NK-92 treated with Interleukin-12 subunit alpha and Interleukin-12 subunit beta, amount 100 ng/mL, for 24 hours (cell line): Measurements from ENCODE around the gene SEC23IP.
A peak's percentile ranks its signal among the peaks of the same experiment; 100 is the strongest.
"Not testable (repeated sequence)": the region's sequence is repeated elsewhere in the genome, so short reads cannot be mapped to it uniquely, and the experiment has no call there.

Source experiments
- DNase-seq: peaks from one replicate; lab custom pipeline; 2025; lab: John Stamatoyannopoulos, UW

Gene SEC23IP

GRCh38 chr10:119892188-119893065 is at the start of gene SEC23IP:
Gene SEC23IP (plus strand): TSS chr10:119892730. CDS start chr10:119892783, 53 bp downstream.
- DNase-seq = peak; percentile 87

- no peak for DNase-seq
Measured at GRCh38 chr10:119845656-119846055, 46.9 kb upstream of the SEC23IP start.

DNA sequence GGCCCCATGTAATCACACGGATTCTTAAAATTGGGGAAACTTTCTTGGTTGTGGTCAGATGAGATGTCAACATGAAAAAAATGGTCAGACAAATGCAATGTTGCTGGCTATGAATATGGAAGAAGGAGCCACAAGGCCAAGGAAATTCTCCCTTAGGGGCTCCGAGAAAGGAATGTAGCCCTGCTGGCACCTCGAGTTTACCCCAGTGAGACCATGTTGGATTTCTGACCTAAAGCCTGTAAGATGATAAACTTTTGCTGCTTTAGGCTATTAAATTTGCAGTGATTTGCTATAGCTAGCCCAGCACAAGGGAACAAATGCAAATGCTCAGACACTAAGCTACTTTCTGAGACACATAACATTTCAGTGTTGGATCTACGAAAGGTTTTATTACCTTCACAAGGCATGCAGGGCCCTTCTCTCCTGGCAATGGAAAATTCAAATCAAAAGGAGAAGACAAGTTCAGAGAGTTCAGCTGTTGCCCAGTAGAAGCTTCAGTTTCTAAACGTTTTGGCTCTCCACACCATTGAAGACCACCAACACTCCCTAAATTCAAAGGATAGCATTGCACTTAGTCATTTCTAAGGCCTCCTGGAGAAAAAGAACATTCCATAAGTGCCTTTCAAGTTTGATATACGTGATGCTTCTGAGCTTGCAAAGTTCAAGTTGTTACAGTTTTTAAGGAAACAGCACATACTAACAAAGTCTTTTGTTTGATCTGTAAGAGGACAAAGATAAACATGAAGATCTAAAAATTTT is 43.3 kb upstream of the SEC23IP start:
- DNase-seq = no peak

DNA sequence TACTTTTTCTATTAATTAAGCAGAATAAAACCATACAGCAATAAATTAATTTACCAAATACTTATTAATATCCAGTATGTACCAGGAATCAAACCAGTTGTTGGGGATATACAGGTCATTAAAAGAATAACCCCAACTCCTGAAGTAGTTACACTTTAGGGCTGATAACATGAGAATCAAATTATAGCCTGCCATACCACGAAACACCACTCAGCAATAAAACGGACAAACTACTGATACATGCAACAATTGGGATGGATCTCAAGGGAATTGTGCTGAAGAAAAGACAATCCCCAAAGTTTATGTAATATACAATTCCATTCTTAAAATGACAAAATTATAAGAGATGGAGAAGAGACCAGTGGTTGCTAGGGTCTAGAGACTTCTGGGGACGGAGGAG is 42.6 kb upstream of the SEC23IP start:
- DNase-seq = no peak

DNA sequence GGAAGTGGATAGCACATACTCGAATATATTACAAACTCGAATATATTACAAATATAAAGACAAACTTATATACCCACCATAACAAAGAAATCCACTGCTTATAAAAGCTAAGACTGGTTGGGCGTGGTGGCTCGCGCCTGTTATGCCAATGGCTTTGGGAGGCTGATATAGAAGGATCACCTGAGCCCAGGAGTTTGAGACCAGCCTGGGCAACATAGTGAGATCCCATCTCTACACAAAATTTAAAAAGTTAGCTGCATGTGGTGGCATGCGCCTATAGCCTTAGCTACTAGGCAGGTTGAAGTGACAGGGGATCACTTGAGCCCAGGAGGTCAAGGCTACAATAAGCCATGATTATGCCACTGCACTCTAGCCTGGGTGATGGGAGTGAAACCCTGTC is 40.3 kb upstream of the SEC23IP start:
- no peak for DNase-seq

DNA sequence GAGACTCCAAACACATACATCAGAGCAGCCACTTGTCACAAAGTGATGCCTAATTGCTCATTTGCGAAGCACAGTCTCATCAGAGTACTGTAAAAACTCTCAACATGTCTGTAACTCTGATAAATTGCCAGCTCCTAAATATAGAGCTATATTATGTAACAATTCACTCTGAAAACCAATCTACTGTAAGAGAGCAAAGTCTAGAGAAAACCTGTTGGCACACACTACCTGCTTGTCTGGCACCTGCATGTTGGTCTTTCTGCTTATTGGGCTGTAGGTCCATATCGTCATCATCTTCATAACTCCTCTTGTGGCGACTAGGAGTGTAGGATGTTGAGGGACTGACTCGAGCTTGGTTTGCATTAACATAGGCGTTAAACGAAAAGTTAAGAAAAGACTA is 39.7 kb upstream of the SEC23IP start:
- no peak for DNase-seq

DNA sequence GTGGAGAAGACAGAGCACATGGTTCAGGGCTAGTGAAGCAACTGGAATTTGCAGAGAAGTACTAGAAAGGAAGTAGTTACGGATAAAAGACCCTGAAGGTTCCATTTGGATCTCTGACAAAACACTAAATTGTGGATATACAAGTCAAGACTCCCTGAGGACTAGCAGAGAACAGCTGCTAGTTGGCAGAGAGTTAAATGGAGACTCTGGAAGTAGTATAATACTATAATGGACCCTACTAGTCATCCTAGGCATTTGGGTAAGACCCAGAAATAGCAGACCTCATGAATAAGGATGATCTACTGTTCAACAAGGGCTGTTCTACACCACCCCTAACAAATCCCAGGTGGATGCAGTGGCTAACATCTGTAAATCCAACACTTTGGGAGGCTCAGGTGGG is 39.0 kb upstream of the SEC23IP start:
- DNase-seq = no peak

DNA sequence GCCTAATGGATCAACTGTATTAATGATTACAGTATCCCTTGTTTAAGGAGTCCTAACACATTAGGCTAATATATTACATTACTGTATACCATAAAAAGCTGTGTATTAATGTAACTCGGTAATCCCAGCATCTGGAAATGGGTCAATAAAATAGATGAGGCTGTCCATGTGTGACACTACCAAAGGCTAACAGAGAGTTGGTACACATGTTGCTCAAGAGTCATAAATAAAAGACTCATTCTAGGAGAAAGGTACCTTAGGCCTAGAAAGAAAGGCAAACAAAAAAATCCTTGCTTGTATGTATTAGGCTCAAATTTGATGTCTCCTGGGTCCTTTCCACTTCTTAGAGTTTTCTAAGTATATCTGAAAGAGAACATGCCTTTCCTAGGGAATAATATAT is 34.5 kb upstream of the SEC23IP start:
- DNase-seq = no peak

DNA sequence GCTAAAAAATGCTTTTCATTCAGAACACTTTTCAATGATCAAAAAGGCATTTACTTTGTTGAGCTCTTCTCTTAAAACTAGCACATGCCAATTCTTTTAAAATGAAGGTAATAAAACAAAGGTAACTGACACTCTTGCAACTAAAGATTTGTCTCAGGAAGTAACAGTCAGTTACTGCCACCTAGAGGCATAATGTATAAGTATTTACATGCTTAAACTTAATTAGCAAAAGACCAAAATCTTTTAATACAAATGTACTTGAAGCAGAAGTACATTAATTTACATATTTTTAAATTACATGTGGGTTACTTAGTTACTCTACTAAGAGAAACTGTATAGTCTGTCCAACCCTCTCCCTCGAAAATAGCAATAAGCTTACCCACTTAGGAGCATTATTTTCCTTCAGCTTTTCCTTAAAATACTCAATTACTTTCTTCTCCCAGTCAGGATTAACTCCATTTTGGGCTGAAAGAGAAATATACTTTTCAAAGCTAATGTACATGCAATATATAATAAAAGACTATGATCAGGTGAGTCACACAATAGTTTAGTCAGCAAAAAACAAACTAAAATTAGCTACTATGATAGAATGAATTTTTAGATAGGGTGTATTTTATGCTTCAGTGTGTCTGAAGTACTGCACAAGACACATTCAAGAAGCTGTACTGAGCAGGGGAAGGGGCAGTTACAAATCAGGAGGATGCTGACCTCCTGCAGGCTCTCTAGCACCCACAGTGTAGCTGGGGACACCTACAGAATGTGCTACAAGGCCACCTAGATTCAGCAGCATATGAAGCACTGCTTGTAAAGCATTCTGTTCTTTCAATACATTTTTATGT is 32.9 kb upstream of the SEC23IP start:
- DNase-seq = no peak

DNA sequence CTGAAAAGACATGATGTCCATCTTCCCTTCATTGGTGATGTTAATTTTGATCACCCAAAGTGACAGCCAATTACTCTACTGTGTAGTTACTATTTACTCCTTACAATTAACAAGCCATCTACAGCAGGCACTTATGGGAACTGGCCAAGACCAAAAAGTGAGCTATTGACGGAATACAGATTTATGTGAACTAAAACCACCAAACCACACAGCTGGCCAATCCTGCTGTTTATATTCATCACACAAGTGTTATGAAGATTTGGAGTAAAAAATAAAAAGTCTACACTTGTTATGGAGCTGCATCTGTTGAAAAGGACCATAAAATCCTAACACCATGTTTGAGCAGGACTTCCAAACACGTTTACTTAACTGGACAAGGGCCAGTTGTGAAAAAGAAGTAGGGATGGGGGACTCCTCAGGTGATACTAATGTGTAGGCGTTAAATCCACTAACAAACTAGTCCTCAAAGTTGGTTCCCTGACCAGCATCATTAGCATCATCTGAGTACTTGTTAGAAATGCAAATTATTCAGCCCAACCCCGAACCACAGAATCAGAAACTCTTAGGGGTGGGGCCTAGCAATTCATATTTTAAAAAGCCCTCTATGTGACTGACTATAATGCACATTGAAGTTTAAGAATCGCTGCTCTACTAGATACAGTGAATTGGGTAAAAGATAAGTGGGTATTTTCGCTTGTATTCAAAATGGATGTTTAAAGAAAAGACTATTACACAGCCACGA is 31.5 kb upstream of the SEC23IP start:
- no peak for DNase-seq

DNA sequence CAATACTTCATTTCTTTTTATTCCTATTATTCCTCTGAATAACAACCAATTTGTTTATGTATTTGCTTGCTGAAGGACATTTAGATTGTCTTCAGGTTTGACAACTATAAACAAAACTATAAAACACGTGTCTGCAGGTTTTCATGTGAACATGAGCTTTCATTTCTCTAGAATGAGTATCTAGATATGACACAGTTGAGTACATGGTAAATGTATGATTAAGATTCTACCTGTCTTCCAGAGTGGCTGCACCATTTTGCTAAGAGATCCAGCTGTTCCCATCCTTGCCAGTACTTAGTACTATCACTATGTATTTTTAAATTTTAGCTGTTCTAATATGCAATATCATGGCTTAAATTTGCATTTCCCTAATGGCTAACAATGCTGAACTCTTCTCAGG is 30.0 kb upstream of the SEC23IP start:
- no peak for DNase-seq

DNA sequence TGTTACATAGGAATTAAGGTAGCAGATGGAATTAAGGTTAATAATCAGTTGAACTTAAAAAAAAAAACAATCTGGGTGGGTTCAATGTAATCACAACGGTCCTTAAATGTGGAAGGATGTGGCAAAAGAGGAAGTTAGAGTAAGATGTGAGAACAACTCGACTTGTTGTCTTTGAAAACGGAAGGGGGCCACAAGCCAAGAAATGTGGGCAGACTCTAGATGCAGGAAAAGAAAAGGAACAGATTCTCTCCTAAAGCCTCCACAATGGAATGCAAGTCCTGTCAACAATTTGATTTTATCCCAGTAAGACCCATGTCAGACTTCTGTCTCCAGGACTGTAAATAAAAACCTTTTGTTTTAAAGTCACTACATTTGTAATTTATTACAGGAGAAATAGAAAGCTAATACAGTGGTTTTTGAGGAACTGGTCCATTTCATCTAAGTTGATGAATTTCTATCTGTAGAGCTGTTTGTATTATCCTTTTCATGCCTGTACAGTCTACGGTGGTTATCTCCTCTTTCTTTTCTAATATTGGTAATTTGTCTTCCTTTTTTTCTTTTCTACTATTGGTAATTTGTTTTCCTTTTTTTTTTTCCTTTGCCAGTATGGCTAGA is 28.5 kb upstream of the SEC23IP start:
- DNase-seq = no peak

- DNase-seq = no peak
Measured at GRCh38 chr10:119865699-119866240, 26.8 kb upstream of the SEC23IP start.

DNA sequence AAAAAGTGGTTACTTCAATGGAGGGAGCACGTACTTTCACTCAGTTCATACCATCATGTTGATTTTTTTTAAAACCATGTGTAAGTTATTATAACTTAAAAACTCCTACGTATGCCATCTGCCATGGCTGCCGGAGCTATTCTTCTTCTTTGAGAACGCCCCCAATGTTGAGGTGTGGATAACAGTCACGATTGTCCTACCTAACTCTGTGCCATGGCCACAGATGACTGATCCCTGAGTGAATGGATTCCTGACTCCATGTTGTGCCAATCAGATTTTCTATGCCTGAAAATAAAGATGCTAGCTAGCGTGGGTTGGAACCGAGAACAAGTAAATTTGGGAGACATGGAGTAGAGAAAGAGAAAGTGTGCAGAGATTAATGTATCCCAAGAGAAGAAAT is 25.2 kb upstream of the SEC23IP start:
- DNase-seq = no peak

DNA sequence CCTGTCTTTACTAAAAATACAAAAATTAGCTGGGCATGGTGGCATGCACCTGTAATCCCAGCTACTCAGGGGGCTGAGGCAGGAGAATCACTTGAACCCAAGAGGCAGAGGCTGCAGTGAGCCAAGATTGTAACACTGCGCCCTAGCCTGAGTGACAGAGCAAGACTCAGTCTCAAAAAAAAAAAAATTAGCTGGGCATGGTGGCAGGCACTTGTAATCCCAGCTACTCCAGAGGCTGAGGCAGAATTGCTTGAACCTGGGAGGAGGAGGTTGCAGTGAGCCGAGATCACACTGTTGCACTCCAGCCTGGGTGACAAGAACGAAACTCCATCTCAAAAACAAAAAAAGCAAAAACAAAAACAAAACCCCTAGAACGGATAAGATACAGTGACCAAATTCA is 23.1 kb upstream of the SEC23IP start:
- DNase-seq = not testable (repeated sequence)

- peak; percentile 74 for DNase-seq
Measured at GRCh38 chr10:119871881-119872609, 20.5 kb upstream of the SEC23IP start.

DNA sequence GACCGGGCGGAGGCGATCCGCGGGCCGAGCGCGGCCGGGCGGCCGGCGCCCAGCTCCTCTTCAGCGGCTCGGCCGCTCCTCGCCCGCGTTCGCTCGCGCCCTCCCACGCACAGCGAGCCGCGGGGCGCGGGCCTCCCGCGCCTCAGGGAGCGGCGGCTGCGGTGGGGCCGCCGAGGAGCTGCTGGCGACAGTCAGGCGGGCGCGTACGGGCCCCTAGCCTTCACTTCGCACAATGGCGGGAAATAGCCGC is 20.0 kb upstream of the SEC23IP start, which contains the start of gene MCMBP:
MCMBP (minus strand) TSS at position 234 of the 250 bp plus-strand sequence. CDS start 259 bp downstream, outside the sequence.
- no peak for DNase-seq

DNA sequence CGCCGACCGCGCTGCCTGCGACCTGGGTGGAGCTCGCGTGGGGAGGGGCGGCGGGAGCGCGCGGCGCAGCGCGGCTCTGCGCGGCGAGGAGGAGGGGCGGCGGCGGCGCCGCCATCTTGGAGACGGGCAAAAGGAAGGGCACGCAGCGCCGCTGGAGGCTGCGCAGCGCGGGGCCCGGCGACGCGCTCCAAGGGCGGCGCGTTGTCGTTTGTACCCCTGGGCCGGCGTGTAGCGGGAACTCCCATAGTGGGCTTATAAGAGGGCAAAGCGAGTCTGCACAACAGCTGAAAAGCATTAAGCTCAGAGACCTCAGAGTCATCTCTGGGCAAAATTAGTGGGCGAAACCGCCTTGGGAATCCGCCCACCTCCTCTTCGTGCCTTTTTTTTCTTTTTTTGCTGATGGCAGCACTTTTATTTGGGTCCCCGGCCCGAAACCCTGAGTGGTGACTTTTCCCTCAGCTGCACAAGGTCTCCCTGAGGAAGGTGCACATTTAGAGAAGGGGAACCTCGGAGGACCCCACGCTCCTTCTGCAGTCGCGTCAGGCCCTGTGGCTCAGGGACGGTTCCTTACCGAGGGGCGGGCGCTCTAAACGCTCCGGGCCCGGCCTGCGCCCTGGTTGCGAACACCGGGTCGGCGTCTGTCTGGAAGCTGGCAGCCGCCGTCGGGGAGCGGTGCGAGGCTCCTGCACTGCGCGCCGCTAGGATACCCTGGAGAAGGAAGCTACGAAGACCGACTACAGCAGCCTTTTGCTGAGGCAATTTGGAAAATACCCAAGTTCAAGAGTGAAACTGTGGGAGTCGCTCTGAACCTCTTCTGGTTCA is 19.5 kb upstream of the SEC23IP start:
- peak; percentile 76 for DNase-seq

GRCh38 chr10:119878524-119878923 is 14.0 kb upstream of the SEC23IP start:
- DNase-seq = no peak
